HK-2 (cell line): ENCODE data around the gene ZNF576.
"Not testable (repeated sequence)": the region's sequence is repeated elsewhere in the genome, so short reads cannot be mapped to it uniquely, and the experiment has no call there.

ENCODE experiments used
- DNase-seq: peaks from one replicate; pipeline ENCODE4 v3.0.0-alpha.2; 2018; ENCODE audit not compliant: unreplicated experiment

Gene ZNF576

DNA sequence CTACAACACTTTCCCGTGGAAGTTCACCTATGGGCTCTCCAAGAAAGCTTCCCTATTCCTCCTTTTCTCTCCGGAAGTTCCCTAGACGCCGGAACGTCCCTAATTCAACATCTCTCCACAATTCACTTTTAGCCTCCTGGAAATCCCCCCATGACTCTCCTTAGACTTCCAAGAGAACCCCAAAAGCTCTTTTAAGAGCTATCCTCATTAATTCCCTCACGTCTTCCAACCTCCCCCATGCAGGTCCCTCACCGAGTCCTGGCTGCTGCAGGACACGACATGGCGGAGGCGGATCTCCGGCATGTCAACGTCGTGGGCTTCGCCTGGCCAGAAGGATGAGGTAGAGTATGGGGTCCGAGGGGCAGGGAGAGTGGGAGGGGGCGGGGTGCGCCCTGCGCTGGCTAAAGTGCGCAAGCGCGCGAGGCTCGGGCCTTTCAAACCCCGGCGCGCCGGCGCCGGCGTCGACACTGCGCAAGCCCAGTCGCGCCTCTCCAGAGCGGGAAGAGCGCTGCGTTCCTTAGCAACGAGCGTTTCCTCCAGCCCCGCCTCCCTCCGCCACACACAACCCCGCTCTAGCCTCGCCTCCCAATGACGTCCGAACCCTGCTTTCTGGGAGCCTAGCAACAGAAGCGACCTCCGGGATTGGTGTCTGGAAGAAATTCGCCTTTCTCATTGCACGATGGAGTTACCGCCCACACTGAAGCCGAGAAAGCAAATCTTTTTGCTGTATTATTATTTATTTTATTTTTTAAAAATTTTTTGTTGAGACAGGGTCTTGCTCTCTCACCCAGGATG lies 21.0 kb upstream of the ZNF576 start, which contains the start of the genes PINLYP and XRCC1:
Gene PINLYP, plus strand, starts transcription at position 646 of the 795 bp plus-strand sequence. CDS start 1,391 bp downstream, outside the sequence.
Gene XRCC1, minus strand, starts transcription at position 372 of the 795 bp plus-strand sequence. Its CDS starts 69 bp downstream, at position 303.
- DNase-seq = peak; percentile 95

DNA sequence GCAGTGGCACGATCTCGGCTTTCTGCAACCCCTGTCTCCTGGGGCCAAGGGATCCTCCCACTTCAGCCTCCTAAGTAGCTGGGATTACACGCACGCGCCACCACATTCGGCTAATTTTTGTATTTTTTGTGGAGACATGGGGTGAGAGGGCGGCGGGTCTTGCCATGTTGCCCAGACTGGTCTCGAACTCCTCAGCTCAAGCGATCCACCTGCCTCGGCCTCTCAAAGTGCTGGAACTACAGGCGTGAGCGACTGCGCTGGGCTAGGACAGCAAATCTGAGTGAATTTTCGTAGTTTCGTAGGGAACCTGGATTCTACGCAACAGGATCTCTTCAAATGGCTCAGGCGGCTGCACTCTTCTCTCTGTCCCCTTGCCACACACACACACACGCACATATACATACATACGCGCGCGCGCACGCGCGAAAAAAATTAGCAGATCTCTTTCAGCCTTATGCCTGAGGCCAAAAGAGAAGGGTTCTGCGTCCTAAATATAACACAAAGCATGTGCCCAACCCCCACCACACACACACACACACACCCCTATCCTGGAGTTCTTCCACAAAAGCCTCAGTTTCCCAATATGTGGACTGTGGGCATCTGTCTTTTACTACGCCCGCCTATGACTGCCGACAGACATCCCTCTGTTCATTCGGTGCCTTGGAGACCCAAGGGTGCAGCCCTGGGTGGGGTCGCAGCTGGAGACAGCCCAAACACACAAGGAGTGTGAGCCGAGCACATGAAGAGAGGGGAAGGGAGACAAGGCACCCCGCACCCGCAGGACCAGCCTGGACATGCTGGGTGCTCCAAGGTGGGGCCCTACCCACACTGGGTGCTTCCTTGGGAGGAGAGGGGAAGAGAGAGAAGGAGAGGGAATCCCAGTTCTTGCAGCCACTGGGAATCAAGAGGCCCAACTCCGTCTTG lies 20.2 kb upstream of the ZNF576 start:
- no peak for DNase-seq

DNA sequence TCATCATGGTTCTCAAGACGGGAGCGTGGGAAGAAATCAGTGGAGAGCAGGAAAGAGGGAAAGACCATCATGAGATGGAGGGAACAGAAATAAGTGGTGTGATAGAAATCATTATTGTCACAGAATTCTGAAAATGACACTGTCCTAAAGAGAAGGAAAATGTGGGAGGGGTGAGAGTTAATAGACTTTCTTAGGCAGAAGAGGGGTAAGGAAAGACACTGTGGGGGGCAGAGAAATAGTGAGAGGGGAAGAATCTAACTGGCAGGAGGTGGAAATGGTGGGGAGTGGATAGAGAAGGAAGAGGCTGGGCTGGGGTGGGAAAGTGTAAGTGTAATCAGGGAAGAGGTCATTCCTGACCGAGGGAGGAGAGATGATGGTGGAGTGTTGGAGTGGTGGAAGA lies 17.6 kb upstream of the ZNF576 start:
- DNase-seq = no peak

DNA sequence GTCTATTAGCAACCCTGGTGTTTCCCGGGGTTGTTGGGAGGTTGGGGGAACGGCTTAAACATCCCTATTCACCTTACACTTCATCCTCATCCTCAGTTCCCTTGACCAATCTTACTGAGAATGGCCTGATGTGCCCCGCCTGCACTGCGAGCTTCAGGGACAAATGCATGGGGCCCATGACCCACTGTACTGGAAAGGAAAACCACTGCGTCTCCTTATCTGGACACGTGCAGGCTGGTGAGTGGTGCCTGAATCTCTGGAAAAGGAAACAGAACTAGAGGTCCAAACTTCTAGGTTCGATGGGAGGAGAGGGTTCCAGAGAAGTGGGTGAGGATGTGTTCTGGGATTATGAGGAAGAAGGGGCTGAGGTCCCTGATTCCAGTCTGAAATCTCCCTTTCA lies 14.9 kb upstream of the ZNF576 start:
- DNase-seq = no peak

DNA sequence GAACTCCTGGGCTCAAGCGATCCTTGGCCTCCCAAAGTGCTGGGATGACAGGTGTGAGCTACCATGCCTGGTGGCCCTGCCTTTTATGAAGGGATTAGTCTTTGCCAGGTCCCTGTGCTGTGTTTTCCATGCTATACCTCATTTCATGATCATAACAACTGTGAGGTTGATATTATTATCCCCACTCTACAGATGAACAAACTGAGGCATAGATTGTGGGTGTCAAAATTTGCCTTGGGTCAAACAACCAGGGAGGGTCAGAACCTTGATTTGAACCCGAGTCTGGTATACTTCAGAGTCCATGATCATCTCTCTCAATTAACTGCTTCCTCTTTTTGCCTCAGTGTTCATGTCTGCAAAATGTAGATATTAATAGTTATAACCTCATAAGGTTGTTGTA lies 13.9 kb upstream of the ZNF576 start:
- DNase-seq = no peak

DNA sequence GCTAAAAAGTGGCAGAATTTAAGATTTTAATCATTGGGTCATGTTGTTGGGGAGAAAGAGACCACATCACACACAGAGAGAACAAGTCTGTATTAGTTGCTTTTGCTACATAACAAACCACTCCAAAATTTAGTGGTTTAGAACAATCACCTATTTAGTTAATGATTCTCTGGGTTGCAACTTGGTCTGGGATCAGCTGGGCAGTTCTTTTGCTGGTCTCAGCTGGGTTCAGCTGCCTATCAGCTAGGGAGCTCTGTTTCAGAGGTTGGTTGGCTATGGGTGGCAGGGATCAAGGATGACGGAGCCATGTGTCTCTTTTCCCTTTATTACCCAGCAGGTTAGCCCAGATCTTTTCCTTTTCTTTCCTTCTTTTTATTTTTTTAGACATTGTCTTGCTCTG lies 11.9 kb upstream of the ZNF576 start:
- peak; percentile 32 for DNase-seq

DNA sequence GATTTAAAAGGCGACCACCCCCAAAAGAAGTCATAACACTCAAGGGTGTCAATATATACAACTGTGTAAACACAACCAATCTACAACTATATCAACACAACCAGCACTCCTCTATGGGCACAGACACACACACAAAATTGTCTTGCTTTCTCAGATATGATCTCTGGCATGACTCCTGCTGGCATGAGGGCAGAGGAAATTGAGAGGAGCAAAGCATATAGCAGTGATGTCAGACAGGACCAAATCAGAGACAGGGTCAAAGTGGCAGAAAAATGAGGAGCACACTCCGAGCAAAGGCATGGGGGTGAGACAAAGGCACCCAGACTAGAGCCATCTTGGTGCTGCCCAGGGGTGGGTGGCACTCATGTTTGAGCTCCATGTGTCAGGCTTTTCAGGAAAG lies 10.0 kb upstream of the ZNF576 start:
- no peak for DNase-seq

DNA sequence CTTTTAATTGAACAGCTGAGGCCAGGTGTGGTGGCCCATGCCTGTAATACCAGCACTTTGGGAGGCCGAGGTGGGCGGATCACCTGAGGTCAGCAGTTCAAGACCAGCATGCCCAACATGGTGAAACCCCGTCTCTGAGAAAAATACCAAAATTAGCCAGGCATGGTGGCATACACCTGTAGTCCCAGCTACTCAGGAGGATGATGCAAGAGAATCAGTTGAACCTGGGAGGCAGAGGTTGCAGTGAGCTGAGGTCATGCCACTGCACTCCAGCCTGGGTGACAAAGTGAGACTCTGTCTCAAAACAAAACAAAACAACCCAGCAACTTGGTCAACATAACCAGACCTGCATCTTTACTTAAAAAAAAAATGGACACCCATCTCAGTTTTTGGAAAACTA lies 9.4 kb upstream of the ZNF576 start:
- not testable (repeated sequence) for DNase-seq

DNA sequence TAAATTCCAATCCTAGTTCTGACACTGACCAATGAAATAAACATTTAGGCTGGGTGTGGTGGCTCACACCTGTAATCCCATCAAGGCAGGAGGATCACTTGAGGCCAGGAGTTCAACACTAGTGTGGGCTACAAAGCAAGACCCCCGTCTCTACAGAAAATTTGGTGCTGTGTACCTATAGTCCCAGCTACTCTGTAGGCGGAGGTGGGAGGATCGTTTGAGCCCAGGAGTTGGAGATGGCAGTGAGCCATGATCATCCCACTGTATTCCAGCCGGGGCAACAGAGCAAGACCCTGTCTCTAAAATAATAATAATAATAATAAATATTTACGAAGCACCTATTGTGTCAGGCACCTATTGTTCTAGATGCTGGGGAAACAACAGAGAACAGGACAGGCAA lies 7.1 kb upstream of the ZNF576 start:
- no peak for DNase-seq

DNA sequence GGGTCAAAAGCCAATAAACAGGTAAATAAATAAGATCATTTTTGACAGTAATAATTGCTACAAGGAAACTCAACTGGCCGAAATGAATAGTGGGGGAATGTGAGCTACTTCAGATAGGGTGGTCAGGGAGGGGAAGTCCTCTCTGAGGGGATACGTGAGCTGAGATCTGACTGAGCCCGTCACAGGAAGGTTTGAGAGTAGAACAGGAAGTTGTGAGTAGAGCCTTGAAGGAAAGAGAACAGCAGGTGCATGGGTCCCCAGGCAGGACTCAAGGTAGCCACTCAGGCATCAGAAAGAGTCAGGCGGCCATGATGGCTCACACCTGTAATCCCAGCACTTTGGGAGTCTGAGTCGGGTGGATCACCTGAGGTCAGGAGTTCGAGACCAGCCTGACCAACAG lies 6.7 kb upstream of the ZNF576 start:
- DNase-seq = no peak

DNA sequence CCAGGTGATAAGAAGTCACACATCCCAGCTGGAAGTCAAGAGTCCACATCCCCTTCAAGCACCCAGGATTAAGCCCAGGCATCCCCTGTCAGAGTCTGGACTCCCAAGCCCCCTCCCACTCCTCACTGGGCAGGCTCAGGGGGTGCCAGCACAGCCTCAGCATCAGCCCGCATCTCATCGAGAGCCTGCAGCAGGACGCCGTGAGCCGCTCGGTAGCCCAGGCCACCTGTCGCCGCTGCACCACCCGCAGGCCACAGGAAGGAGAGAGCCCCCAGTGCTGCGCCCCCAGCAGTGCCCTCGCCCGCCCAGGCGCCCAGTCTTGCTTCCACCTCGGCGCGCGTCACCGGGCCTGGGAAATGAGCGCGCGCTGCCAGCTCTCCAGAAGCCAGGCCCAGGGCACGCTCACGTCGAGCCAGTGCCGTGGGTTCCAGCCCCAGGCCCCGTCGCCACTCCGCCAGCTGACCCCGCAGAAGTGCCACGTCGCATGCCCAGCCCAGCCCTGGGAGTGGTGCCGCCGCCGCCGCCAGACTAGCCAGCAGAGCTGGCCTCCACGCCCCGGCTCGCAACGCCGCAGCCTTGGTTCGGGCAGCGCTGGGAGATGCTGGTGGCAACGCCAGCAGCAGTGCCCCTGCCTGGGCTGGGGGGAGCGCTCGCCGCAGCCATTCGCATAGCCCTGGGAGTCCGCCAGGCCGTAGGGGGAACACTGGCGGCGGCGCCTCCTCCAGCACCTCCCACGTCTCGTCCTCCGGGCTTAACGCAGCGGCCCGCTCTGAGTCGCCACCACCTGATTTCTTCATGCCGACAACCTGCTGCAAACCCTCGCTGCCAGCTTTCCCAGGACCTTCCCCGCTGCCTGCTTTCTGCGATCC lies 4.3 kb upstream of the ZNF576 start:
- no peak for DNase-seq

DNA sequence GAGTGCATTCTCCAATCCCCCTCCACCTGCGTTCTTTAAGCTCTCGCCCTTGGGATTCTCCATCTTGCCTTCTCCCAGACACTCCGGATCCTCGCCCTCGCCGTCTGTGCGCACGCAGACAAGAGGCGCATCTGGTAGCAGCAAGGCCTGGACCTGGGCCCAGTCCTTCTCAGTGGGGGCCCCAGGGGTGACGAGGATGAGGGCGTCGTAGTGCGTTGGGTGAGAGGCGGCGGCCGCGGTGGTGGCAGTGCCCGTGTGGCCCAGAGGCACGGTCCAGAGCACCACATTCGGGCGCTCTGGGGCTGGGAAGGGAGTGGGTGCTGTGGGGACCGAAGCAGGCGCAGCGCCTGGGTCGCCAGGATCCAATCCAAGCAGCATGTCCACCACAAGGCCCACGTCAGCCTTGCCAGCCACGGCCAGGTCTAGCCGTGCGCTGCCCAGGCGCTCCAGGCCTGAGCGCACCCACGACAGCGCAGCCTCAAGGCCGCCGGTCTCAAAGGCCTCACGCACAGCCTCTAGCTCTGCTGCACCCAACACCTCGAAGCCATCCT lies 3.5 kb upstream of the ZNF576 start:
- no peak for DNase-seq

DNA sequence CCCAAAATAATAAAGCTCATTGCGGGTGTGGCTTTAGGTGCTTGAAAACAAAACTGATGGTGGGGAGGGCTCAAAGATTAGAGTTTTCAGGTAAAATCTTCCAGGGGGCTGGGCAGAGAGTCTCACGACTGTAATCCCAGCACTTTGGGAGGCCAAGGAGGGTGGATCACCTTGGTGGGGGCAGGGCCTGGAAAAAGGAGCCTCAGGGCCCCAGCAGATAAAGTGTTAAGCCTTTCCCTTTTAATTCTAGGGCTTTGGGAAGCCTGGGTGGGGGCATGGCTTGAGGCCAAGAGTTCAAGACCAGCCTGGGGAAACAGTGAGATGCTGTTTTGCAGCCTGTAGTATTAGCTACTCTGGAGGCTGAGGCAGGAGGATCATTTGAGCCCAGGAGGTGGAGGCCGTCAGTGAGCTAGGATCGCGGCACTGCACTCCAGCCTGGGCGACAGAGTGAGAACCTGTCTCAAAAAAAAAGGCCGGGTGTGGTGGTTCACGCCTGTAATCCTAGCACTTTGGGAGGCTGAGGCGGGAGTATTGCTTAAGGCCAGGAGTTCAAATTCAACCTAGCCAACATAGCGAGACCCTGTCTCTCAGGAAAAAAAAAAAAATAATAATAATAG lies 2.2 kb upstream of the ZNF576 start:
- DNase-seq = no peak

DNA sequence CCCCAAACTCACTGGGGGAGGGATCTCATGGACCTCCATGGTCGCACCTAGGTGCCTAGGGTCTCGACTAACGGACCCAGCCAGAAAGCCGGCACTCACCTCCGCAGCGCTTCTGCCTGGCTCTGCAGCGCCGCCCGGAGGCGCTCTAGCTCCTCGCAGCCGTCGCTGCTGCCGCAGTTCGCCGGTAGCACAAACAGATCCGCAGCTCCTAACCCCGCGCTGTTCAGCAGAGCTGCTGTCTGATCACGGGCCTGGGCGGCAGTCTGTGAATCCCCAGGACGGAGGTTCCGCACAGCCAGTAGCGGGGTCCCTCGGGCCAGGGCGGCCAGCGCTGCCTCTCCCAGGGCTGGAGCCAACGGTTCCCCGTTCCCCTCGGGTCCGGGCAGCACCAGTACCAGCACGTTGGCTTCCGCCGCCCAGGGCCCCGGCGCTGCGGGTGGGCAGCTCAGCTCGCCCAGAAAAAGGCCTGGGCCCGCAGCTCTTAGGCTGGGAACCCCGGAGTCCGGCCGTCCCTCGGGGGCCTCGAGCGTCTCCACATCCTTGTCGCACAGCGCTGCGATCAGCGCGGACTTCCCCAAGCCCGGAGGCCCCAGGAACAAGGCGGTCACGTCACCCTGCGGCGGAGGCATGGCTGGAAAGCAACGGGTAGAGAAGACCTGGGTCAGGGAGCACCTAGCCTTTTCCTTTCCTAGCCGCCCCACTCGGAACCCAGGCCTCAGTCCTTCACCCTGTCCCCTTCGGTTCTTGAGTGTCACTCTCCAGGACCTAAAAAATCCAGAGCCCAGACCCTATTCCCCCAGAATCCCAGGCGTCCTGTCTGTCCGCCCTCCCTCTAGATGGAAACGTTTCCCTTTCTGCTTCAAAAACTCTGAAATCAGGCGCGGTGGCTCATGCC lies 1.4 kb upstream of the ZNF576 start:
- DNase-seq = peak; percentile 71

DNA sequence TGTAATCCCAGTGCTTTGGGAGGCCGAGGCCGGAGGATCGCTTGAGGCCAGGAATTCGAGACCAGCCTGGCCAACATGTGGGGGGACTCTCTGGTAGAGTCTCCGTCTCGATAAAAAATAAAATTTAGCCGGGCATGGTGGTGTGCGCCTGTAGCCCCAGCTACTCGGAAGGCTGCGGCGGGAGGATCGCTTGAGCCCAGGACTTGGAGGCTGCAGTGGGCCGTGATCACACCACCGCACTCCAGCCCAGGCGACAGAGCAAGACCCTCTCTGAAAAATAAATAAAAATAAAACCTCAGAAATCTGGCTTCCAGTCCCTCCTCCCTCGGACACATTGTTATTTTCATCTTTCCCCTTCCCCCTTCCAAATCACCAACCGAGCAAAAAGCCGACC lies 793 bp upstream of the ZNF576 start:
- DNase-seq = no peak

DNA sequence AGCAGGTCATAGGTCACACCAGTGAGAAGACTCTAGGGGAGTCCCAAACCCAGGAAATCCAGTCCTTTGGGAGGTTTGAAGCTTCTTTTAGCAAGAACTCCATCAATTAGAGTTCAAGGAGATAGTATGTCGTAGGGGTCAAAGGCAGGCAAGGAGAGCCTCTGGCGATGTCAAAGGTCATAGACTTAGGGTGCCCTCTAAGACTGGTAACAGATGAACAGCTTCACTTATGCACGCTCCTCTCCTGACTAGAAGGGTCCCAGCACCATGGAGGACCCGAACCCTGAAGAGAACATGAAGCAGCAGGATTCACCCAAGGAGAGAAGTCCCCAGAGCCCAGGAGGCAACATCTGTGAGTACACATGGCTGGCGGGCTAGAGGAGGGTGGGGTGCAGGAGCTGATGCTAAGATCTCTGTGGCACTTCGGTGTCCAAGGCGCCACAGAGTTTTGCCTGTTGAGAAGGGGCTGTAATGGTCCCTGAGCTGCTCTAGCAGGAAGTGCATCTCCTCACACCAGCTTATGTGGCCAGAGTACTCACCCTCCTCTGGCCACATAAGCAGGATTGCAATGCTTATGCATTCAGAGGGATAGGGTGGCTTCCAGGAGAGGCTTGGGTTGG lies 557 bp downstream of the ZNF576 start:
- DNase-seq = peak; percentile 14

DNA sequence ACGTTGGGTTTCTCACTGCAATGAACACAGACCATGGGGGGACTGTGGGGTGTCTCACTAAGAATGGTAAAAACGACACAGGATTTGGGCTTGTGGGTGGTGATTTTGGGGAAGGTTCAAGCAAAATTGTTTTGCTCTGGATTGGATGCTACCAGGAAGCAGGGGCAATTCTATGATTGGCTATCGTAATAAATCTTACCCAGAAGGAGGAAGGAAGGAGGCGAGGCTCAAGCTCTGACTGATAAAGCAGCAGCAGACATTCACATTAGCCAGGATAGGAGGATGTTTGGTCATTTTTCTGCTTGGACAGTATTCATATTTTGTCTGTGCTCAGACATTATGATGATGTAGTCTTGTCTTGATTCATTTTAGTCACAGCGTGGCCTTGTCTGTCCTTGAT lies 1.5 kb downstream of the ZNF576 start:
- DNase-seq = no peak

DNA sequence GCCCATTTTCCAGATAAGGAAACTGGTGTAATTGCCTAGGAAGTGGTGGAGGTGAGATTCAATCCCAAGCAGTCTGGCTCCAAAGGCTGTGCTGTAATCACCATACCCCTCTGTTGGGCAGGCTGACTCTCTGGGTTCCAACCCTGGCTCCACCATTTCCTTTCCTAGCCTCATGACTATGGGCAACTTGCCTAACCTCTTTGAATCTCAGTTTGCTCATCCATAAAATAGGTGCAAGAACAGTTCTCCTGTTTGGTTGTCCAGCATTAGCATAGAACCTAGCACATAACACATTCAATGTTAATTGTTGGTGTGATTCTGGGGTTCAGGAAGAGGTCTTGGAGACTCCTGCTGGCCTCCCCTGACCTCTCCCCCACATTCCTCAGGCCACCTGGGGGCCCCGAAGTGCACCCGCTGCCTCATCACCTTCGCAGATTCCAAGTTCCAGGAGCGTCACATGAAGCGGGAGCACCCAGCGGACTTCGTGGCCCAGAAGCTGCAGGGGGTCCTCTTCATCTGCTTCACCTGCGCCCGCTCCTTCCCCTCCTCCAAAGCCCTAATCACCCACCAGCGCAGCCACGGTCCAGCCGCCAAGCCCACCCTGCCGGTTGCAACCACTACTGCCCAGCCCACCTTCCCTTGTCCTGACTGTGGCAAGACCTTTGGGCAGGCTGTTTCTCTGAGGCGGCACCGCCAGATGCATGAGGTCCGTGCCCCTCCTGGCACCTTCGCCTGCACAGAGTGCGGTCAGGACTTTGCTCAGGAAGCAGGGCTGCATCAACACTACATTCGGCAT lies 2.2 kb downstream of the ZNF576 start:
- no peak for DNase-seq
